GM15510 (cell line): Measurements from ENCODE around the gene SPPL3.

Experiments
- POLR2A ChIP-seq: IDR thresholded peaks from 3 replicates; pipeline ENCODE4 v1.6.1; 2011; ENCODE audit warnings: borderline replicate concordance; ENCODE audit not compliant: insufficient read length; ENCODE audit errors: extremely low read depth

Gene SPPL3

DNA sequence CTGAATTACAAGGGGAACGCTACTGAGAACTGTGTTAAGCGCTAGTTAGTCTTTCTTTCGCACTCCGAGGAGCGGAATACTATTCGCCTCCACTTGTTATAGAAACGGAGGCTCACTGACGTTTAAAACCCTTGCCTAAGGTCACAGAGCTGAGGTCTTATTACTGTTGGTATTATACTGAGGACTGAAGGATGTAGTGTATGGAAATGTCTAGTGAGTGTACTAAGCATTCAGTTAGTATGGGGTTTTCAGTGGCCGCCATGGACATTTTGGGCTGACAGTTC, 177.7 kb downstream of the SPPL3 start:
- TF ChIP-seq POLR2A, result no peak

DNA sequence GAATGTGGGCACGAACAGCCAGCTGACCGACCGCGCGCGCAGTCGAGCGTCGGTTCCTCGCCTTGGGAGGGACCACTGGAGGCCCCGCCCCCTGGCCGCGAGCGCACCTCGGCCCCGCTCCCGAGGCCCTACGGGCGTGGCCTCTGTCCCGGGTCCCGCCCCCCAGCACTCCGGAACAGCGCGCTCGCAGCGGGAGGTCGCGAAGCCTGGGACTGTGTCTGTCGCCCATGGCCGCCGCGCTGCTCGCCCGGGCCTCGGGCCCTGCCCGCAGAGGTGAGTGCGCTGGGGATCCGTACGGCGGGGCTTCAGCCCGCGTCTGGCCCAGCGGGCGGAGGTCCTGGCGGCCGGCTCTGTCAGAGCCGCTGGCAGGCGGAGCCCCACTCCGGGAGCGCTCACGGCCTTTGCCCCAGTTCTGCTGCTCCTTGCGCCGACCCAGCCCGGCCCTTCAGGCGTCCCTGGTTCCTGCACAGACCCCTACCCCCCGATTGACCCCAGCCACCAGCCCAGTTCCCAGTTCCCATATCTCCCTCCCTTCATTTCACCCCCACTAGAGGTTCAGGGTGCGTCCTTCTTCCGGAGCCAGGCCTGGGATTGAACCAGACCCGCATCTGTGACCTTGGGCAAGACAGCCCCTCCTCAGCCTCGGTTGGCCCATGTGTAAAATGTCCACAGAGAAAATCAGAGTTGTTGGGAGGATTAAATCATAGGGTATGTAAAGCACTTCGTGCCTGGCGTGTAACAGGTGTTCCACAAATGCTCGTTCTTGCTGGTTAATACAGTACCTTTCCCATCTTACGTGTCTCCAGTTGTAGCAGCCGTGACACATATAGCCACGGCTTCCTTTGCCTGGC, 178.3 kb downstream of the SPPL3 start, which contains the start of gene ACADS:
ACADS (plus strand) TSS at position 168 of the 851 bp plus-strand sequence; CDS start at position 228, 60 bp downstream.
- TF ChIP-seq POLR2A, result peak; percentile 82

DNA sequence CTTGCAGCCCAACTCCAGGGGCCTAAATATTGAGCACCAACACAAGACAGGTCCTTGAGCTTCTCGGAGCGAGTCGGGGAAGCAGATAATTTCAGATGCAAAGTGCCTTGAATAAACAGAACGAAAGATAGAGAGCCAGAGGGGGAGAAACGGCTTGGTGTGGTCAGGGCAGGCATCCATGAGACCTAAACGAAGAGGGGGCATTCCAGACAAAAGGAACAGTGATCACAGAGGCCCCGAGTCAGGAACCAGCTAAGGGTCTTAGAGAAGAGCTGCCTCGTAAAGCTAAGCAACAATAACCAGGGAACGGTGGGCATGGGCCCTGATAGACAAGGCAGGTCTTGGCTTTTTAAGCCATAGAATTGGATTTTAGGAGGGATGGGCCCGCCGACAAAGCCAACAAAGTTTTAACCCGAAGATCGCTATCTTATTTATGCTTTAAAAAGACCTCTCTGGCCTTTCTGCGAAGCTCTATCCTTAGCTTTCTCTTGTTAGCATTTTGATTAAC, 179.0 kb downstream of the SPPL3 start:
- no peak for TF ChIP-seq POLR2A

DNA sequence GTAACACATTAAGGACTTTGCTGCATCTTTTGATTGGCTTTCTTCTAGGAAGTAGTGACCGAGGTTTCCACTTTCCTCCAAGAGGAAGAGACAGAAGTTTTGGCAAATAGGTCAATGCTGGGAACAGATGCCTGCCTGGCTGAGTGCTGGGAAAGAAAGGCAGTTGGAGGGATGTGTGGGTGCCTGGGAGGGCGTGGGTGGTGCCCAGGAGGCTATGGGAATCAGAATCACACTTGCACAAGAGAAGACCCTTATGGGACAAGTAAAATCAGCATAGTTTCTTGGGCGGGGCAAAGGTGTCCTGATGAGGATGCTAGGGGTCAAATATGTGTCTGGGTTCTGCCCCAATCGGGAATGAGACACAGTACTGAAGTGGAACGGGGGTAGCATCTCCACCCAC, 179.4 kb downstream of the SPPL3 start:
- no peak for TF ChIP-seq POLR2A

DNA sequence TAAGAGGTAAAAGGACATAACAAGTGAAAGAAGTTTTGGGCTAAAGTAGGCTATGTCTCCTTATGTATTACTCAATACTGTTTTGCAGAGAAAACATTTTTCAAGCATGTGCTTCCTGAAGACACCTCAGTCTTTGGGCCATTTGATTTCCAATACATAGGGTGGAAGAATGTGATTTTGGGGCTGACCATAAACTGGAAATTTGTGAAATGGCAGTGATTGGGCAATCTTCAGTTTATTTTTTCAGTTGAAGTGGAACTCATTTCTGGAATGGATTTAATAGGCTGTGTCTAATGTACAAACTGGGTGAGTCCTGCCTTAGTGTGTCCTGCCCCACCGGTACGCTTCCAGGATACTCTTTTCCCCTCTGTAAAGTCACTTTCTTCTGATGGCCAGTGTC, 181.4 kb downstream of the SPPL3 start:
- no peak for TF ChIP-seq POLR2A

DNA sequence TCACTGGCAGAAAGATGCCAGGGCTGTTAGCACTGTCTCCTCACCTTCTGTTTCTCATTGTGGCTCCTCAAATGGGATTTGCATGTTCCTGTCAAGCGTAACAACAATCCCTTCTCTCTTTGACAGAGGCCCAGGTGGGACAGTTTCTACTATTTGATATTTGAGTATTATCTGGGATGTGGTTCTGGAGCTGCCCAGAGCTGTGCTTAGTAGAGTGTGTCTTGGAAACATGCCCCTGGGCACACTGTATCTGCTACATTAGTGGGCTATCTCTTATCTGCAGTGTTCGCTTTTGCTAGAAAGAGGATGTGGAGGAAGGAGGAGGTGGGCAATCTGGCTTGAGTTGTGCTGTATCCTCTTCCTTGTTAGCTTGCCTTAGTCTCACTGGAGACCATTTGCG, 182.3 kb downstream of the SPPL3 start:
- TF ChIP-seq POLR2A, result no peak

DNA sequence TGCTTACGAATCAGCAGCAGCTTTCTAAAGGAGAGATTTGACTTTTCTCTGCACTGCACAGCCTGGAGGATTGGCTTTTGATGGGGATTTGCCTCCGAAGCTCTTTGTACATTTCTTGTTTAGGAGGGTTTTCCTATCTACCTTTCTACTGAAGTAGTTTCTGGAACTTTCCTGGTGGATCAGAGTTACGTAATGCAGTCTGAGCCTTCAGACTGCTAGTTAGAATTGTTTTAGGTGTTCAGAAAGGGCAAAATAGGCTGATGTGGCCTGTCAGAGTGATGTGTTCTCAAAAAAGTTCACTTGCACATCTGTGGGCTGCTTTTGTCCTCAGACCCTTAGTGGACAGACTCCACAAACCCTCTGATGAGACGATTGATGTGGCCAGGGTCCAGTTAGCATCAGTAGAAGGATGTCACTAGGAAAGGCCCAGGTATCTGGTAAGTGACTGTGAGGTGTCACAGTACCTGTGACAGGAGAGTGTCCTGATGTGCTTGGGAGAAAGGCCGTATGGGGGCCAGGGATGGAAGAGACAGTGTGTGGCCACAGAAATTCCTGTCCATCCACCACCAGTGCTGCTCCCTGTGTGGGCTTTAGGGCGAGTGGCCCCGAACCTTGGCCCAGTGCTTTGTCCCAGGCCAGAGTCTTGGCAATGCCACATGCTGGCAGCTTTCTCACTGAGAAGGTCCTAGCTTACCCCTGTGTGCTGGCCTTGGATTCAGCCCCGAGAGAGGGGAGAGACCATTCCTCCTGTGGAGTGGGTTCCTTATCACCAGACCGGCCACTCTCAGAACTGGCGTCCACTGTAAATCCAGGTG, 183.0 kb downstream of the SPPL3 start:
- no peak for TF ChIP-seq POLR2A

DNA sequence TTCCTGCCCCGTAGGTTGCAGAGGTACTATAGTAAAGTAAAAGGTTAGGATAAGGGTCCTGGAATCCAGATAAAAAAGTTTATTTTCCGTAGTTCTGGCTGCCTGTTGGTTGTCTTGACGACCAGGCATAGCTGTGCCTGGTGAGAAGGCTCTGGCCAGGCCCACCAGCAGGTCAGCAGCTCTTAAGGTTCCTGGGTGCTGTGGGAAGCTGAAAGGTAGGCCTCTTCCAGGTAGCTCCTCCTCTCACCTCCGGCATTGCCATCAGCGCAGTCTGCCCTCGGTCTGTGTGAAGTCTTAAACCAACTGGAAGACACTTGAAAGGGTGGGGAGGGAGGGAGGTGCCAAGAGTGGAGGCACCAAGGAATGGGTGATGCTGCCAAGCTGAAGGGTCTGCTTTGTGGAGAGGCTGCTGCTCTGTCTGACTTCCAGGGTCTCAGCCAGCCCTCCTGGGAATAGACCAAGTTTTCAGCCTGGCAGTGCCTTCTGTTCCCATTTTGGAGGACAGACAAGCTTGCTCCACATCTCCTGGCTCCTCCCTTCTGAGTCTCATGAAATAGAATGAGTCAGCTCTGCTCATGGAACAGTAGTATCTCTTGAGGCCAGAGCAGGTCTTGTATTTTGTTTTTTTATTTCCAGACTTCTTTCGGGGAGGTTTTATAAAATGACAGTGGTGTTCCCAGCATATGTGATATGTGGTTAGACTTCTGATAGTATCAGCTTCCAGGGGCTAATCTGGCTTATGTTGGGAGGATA, 183.7 kb downstream of the SPPL3 start:
- no peak for TF ChIP-seq POLR2A

DNA sequence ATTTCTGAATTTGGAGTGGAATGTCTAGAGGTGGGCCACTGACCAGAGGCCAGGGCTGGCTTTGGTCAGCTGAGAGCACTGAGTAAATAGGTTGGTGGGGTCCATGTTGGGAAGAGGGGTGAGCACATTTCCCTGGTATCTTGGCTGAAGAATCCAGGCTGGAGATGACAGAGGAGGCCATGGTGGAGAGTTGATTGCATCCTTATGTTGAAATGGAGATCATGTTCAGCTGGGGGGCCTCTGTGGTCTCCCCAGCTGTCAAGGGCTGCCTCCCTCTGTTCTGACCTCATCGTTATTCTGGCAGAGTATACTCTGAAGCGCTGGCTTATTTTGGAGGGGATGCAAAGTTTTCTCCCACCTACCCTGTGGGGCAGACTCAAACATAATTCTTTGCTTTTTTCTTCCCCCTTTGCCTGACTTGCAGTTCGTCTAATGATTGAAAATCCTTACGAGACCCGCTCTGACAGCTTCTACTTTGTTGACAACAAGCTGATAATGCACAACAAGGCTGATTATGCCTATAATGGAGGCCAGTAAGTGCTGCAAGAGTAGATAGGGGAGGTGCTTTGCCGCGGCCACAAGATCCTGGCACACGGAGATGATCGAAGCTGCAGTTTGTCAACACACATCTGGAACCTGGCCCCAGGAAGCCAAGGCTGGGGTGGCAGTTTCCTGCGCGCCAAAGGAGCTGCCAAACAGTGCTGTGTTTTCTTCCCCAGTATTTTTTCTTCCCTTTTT, 184.5 kb downstream of the SPPL3 start:
- no peak for TF ChIP-seq POLR2A

DNA sequence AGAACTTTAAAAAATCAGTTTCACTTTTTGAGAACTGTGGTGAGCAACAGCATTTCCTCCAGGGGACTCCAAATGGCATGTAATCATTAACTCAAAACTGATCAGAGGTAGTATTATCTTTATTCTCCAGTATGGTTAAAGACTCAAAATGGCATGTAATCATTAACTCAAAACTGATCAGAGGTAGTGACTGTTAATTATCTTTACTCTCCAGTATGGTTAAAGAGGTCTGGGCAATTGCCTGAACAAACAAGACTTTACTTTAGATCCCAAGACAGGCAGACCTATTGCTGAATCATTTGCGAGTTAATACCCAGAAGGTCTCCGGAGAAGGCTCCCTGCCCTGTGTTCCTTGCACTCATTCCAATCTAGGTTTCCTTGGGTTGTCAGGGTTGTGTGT, 185.1 kb downstream of the SPPL3 start:
- TF ChIP-seq POLR2A, result no peak

DNA sequence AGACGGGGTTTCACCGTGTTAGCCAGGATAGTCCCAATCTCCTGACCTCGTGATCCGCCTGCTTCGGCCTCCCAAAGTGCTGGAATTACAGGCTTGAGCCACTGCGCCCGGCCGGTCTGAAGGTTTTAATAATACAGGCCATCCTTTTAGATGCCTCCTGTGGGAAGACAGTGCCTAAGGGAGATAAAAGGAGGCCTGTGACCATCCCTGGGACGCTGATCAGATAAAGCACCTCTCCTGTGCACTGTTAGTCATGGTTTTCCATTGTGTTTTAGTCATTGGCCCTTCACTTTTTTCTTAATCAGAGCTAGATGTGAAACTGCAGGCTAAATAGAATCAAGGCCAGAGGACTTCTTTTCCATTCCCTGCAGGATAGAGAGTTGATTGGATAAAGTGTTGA, 186.1 kb downstream of the SPPL3 start:
- no peak for TF ChIP-seq POLR2A

DNA sequence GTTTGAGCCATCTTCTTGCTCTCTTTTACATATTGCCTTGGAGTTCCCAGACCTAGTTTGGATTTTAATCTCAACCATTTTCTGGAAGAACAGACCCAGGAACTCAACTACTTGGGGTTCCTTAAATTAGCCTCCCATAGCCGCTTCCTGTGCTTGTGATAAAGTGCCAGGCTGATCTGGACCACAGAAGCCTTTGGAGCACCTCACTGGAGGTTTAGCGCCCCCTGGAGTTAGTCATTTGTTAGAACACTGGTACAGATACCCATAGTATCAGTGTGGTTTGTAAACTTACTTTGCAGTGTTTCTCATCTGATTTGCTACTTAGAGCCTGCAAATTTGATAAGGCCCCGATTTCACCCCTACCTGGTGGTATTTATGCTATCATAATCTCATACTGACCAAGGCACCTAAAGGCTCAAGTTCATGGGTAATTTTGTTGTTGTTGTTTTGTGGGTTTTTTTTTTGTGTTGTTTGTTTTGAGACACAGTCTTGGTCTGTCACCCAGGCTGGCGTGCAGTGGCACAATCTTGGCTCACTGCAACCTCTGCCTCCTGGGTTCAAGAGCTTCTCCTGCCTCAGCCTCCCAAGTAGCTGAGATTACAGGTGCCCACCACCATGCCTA, 190.2 kb downstream of the SPPL3 start:
- TF ChIP-seq POLR2A, result no peak

DNA sequence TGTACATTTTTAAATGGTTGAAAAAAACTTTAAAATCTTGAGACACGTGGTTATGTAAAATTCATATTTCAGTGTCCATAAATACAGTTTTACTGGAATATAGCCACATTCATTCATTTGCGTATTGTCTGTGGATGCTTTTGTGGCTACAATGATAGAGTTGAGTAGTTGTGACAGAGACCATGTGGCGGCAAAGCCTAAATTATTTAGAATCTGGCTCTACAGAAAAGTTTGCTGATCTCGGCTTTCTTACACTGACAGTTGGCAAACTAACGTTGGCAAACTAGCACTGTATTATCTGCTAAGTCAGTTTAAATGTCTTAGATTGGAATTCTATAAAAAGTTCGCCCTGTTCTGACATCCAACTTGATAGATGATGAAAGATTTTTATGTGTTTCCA, 191.5 kb downstream of the SPPL3 start:
- TF ChIP-seq POLR2A, result no peak
